Ramos (cell line): Measurements from ENCODE around the gene FAAP24.
"Not testable (repeated sequence)": the region's sequence is repeated elsewhere in the genome, so short reads cannot be mapped to it uniquely, and the experiment has no call there.

Experiments used
- in situ Hi-C: fragments of 300-500 bp; cut with MboI; formaldehyde crosslinking; loops from one replicate; pipeline ENCODE4 v1.14.3; 2022; ENCODE audit warnings: low sequenced_read_pairs; ENCODE audit not compliant: unreplicated experiment

Gene FAAP24, protein sequence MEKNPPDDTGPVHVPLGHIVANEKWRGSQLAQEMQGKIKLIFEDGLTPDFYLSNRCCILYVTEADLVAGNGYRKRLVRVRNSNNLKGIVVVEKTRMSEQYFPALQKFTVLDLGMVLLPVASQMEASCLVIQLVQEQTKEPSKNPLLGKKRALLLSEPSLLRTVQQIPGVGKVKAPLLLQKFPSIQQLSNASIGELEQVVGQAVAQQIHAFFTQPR

DNA sequence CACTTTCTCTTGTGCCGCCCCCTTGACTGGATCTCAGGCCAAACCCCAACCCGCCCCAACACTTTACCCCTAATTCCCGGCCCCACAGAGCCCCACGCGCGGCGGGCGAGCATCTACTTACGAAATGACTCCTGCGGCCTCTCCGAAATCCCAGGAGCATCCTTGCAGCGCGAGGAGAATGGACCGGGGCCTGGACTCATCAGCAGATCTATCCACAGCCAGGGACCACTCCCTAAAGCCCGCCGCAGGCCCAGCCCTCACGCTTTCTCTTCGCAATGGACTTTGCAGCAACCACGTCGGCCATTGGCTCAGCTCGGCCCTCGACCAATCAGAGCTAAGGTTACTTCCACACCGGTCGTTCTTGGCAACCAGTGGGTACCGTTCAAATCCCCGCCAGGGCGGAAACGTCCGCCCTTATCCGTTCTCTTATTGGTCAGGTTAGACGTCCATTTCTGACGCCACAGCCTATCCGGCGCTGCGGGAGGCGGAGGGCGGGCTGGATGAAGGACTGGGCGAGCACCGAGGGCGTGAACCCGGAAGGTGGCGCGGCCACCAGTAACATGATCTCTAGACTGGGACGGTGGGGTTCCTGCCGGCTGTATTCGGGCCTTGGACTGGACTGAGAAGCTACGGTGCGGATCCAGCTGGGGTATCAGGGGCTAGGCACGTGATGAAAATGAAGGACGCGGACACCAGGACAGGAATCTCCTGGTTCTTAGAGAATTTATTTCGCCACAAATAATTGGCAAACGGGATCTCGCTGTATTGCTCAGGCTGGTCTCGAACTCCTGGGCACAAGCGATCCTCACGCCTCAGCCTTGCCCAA, at the start of gene FAAP24, which contains the start of gene CEP89:
Gene FAAP24 (plus strand): TSS at position 528 of the 826 bp plus-strand sequence. CDS start 955 bp downstream, outside the sequence.
Gene CEP89 (minus strand): TSS at position 244 of the 826 bp plus-strand sequence. CDS start 84 bp downstream, at position 160.
- in situ Hi-C loops, result loop anchor here (10.0 kb wide), 1 partner anchor 153 kb away; no protein-coding TSS in a partner anchor

DNA sequence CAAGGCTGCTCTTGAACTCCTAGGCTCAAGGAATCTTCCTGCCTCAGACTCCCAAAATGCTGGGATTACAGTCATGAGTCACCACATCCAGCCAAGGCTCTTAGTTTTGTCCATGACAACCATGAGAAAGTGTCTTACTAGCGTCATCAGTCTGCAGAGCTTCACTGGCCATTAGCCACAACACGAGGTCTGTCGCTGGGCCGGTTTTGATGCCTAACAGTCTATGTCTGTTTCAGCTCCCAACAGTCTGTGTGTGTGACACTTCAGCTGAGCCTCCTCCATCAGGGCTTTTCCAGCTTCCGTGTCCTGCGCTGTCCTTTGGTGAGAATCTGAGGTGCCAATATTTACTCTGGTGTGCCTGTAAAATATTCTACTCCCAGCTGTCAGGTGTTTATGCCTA, 47.8 kb upstream of the FAAP24 start:
- in situ Hi-C loops, result no loop called here

DNA sequence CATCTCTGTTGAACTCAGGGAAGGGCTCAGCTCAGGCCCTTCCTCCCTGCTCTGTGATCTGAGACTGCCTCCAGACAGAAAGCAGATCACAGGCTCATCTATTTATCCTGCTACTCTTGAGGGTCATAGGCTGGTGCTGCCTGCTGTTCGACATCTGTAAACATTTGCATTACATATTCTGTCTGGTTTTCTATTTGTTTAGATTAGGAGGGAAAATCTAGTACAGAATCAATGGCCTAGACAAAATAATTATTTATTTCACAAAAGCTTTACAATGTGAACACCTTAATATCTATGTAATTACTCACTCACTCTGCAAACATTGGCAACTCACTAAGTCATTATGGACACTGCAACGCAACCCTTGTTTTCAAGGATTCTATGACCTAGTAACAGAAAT, 43.2 kb upstream of the FAAP24 start:
- in situ Hi-C loops, result no loop called here

DNA sequence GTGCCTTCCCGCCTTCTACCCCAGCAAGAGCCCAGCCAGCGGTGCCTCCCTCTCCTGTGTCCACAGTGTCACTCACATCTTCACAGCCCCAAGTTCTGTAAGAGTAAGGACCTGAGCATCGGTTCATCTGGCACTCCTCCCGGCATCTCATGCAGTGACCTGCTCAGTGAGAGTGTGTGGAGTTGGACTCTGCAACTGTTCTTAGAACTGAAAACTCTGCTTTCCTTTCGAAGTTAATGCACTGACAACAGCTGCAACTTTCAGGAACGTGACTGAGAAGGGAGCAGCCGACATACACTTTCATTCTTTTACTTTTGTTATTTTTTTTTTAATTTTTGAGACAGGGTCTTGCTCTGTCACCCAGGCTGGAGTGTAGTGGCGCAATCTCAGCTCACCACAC, 41.5 kb upstream of the FAAP24 start:
- in situ Hi-C loops, result no loop called here

DNA sequence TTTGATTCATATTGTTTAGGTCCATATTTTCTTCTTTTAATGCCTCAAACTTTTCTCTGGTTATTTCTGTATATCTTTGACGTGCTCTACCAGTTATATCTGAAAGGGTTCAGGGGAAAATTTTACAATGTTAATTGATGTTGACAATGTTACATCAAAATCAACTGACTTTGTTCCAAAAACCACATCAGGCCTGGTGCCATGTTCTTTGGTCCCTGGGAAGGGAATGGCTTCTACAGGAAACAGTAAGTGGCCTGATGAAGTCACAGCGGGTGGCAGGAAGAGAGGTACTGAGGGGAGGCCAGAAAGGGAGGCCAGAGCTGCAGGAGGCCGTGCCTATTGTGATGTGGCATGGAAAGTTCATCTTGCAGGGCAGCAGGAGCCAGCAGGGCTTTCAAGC, 38.5 kb upstream of the FAAP24 start:
- in situ Hi-C loops, result no loop called here

DNA sequence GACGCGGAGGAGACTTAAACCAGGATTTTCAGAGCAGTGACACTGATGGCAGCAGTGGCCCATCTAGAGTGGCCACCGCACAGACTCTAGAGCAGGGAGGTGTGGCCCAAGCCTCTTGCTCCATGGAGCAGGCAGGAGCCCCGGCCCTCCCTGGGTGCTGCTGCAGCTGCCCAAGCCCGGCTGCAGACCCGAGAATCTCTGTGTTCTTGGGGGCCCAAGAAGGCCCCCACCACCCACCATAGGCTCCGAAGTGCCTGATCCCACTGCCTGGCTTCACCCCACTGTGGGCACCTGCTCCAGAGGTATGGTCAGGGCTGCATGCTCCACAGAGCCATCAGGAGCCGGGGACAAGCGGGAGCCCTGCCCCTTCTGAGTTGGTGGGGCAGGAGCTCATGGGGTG, 36.4 kb upstream of the FAAP24 start:
- in situ Hi-C loops, result no loop called here

DNA sequence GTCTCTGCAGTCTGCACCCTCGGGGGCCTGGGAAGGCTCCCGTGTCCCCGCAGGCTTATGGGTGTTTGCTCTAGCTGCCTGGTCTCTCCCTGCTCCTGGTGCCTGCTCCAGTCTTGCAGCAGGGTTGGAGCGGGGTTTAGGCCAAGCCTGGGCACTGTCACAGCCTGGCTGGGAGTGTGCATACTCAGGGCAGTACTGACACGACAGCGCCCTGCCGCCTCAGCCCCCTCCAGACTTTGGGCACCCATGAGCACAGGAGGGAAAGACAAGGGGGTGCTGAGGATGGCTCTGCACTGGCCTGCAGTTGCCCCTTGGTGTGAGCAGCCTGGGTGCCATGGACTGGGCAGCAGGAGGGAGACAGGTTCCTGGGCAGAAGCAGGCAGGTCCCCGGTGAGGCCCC, 36.0 kb upstream of the FAAP24 start:
- in situ Hi-C loops, result no loop called here

DNA sequence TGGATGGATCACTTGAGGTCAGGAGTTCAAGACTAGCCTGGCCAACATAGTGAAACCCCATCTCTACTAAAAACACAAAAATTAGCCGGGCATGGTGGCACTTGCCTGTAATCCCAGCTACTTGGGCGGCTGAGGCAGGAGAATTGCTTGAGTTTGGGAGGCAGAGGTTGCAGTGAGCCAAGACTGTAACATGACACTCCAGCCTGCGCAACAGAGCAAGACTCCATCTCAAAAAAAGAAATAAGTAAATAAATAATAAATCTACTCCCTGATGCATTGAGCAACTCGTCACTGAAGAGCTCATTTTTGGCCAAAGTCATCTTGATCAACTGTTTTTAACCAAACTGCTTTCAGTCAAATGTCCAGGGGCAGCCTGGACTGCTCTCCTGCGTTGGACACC, 30.8 kb upstream of the FAAP24 start:
- in situ Hi-C loops, result not testable (repeated sequence)

DNA sequence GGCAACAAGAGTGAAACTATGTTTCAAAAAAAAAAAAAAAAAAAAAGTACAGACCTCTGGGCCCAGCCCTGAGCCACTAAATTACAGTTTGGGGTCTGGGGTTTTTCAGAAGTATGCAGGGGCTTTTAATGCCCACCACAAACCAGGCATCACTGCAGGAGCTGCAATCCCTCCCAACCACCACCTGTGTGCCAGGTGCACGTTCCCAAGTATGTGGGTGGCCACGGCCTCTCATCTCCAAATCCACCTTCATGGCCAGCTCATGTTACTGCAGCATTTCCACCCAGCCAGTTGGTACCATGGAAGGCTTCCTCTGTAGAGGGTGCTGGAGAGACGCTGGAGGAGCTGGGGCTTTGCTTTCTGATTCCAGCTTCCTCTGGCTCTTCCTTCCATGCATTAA, 26.8 kb upstream of the FAAP24 start:
- in situ Hi-C loops, result no loop called here

DNA sequence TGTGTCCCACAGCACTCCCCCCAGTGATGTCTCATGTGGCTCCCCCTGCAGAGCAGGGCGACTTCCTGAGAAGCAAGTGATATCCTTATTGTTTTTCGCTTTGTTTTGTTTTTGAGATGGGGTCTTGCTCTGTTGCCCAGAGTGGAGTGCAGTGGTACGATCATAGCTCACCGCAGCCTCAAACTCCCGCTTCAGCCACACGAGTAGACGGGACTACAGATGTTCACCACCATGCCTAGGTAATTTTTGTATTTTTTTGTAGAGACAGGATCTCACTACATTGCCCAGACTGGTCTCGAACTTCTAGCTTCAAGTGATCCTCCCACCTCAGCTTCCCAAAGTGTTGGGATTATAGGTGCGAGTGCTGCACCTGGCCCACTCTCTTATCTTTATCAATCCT, 5.3 kb upstream of the FAAP24 start:
- in situ Hi-C loops, result no loop called here

DNA sequence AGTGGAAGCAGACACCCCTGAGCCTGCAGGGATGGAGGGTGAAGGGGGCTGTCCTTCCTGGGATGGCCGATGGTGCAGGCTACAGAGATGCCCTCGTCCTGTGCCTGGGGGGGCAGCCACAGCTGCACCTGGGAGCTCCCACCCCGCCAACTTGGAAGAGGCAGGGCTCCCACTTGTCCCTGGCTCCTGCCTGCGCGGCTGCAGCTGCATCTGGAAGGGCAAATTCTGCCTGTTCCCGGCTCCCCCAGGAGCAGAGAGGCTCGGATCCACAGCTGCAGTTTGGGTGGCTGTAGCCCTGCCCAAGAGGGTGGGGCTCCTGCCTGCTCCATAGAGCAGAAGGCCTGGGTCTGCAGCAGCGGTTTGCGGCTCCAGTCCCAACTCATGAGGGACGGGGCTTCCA, 2.5 kb upstream of the FAAP24 start:
- in situ Hi-C loops, result no loop called here

DNA sequence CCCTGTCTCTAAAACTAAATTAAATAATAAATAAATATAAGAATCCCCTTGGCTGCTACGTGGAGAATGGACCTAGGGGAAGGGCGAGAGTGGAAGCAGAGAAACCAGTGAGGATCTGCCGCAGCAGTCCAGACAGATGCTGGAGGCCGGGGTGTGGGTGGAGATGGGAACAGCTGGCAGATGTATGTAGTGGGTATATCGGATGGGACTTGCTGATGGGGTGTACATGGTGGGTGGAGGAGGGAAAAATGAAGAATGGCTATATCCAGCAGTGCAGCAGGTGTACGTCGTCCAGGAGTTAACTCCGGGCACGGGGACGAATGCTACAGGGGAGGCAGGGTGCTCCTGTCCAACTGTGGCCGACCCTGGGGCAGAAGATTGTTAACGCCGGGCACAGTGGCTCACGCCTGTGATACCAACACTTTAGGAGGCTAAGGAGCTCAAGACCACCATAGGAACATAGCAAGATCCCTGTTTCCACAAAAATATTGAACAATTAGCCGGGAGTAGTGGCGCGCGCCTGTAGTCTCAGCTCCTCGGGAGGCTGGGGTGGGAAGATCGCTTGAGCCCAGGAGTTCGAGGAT, 938 bp upstream of the FAAP24 start:
- in situ Hi-C loops, result loop anchor here (10.0 kb wide), 1 partner anchor 154 kb away; no protein-coding TSS in a partner anchor

DNA sequence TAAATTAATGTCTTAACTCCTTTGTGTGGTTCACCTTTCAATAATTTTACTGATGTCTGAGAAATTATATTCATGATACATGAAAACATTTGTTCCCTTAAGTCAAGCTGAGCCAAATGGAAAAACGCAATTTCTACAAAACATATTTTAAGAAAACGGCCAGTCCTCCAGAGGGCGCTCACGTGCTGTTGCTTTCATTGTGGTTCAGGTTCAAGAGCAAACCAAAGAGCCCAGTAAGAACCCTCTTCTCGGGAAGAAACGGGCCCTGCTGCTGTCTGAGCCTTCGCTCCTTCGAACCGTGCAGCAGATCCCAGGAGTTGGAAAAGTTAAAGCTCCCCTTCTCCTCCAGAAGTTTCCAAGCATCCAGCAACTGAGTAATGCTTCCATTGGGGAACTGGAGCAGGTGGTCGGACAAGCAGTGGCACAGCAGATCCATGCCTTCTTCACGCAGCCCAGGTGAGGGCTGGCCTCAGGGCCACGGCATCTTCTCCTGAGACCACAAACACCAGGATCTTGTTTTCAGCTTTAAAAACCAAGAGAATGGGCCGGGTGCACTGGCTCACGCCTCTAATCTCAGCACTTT, 4.3 kb downstream of the FAAP24 start:
- in situ Hi-C loops, result loop anchor here (10.0 kb wide), 1 partner anchor 148 kb away; no protein-coding TSS in a partner anchor

DNA sequence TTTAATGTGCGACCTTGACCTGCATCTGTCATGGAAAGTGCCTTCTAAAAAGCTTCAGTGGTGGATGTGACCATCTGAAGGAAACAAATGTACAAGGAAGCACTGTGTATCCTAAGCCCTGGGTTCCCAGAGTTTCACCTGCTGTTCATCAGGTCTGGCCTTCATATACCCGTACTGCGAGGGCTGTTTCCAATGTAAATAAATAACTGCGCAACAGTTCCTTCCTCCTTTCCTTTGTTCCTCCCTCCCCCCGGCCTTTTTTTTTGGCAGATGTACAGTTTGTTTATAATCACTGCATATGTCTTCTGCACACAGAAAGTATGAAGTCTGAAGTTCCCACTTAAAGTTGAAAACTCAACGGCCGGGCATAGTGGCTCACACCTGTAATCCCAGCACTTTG, 5.2 kb downstream of the FAAP24 start:
- in situ Hi-C loops, result loop anchor here (10.0 kb wide), 1 partner anchor 148 kb away; no protein-coding TSS in a partner anchor

DNA sequence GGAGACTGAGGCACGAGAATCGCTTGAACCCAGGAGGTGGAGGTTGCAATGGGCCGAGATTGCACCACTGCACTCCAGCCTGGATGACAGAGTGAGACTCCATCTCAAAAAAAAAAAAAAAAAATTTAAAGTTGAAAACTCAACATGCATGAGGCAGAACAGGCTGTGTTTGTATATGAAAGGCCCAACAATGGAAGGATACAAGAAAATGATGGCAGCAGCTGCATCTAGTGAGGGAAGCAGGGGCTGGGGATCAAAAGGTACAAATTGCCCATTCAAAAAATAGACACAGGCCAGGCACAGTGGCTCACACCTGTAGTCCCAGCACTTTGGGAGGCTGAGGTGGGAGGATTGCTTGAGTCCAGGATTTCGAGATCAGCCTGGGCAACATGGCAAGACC, 5.8 kb downstream of the FAAP24 start:
- in situ Hi-C loops, result loop anchor here (10.0 kb wide), 1 partner anchor 147 kb away; no protein-coding TSS in a partner anchor

DNA sequence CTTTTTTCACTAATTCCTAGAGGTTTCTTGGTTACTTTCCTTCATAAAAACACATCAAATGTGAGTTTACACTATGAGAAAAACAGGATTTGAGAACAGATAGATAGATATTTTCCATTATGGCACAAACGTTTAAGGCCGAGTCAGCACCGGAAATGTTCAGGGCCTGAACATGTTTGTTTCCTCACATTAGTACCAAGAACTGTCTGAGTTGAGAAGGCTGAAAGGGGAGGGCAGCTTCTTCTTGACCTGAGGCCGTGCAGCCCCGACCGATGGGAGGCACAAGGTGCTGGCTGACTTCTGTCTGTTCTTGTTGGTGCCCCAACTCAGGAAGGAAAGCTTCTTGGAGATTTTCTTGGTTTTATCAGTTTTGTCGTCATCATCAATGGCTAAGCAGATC, 7.8 kb downstream of the FAAP24 start:
- in situ Hi-C loops, result loop anchor here (10.0 kb wide), 1 partner anchor 145 kb away; no protein-coding TSS in a partner anchor

DNA sequence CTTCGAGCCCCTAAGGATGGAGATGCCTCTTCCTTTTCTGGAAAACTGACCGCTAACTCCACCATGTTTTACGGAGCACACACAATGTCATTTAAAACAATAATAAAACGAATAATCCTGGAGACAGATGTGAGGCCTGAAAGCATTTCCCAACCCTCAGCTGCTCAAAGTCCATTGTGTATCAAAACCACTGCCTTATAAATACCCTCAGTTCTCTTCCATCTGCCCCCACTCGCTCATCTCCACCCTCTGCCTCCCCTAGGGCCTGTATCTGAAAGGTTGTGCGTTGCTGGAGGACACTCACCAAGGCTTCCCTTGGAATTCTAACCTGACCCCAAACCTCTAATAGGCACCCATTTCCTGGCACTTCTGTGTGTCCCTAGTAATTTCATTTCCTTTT, 10.4 kb downstream of the FAAP24 start:
- in situ Hi-C loops, result not testable (repeated sequence)

DNA sequence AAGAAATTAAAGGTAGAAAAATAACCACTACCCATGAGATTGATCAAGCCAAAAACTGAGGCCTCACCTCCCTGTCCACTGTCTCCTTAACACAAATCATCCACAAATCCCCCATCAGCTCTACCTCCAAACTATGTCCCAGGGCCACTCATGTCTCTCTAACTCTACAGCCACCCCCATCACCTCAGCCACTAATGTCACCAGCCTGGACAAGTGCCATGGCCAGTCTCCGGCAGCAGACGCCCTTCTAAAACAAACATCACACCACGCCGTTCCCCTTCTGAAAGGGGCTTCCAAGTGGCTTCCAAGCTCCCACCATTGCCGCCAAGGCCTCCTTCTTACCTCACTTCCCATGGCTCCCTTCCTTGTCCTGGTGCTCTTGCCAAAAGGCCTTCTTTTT, 16.2 kb downstream of the FAAP24 start:
- in situ Hi-C loops, result not testable (repeated sequence)

DNA sequence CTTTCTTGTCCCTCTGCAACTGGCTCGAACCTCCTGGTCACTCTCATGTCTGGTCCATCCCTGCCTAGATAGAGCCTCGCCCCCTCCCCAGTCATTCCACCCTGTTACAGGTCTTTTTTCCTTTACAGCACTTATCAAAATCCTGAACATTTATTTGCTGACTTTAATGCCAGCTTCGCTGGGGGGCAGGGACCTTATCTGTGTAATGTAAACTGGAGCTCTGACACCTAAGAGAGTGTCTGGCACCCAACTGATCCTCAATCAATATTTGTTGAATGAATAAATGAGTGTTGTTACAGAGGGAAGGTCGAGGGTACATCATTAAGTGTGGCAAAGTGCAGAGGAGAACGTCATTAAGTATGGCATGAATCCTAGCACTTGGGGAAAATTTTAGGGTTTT, 16.7 kb downstream of the FAAP24 start:
- in situ Hi-C loops, result no loop called here

DNA sequence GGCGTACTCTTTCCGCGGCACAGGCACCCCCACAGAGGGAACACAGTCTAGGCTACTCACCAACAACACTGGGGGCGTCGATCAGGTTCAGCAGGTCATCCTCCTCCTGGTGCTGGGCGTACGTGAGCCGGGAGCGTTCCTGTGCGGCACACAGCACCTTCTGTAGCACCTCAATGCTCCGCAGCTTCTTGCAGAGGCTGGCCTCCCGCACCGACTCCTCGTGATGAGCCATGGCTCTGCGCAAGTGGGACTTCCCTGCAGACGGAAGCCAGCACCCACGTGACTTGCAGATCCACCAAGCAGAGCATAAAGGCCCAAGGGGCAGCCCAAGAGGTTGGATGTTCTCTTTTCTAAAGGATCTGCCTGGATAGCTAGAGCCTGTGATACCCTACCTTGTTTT, 23.9 kb downstream of the FAAP24 start:
- in situ Hi-C loops, result not testable (repeated sequence)

DNA sequence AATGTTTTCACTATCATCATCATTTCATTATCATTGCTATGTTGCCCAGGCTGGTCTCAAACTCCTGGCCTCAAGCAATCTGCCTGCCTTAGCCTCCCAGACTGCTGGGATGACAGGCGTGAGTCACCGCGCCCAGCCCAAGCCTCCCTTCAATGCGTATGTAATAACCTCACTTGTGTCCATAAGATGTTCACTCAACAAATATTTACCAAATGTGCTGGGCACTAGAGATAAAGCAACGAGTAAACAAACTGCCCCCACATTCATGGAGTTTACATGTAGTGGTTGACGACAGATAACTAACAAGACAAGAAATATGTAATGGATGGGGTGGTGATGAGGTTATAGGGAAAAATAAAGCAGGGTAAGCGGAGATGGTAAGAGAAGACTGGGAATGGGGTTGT, 25.0 kb downstream of the FAAP24 start:
- in situ Hi-C loops, result not testable (repeated sequence)
